Measurements from ENCODE around the gene HNRNPLL. TPM values are rescaled to one million over a fixed set of nuclear protein-coding genes. Genes with fewer than 3 reads are reported as not detected.

HNRNPLL gene
- total RNA-seq, 2 donors from 2014 or later = 60.1 to 64.7 TPM

DNA sequence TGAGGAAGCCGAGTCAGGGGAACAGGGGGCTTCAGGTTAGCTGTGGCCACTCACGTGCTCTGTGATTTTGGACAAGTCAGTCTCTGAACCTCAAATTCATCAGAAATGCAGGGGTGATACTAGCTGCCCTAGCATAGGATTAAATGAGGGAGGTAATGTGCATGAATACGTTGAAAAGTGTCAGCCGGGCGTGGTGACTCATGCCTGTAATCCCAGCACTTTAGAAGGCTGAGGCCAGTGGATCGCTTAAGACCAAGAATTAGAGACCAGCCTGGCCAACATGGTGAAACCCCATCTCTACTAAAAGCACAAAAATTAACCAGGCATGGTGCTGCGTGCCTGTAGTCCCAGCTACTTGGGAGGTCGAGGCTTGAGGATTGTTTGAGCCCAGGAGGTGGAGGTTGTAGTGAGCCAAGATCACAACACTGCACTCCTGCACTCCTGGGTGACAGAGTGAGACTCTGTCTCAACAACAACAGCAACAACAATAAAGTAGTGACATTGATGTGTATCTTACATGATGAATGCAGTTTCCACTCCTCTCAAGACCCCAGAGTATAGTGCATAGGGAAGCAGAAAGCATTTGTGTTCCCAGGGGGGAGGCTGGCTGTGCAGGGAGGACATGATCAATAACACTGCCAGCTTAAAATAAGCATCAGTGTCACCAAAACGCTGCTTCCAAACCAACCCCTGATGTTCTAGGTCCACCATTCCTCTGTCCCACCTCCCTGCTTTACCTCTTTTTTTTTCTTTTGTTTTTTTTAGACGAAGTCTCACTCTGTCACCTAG is 68.8 kb downstream of the HNRNPLL start:
- TF ChIP-seq, protein P1, sequence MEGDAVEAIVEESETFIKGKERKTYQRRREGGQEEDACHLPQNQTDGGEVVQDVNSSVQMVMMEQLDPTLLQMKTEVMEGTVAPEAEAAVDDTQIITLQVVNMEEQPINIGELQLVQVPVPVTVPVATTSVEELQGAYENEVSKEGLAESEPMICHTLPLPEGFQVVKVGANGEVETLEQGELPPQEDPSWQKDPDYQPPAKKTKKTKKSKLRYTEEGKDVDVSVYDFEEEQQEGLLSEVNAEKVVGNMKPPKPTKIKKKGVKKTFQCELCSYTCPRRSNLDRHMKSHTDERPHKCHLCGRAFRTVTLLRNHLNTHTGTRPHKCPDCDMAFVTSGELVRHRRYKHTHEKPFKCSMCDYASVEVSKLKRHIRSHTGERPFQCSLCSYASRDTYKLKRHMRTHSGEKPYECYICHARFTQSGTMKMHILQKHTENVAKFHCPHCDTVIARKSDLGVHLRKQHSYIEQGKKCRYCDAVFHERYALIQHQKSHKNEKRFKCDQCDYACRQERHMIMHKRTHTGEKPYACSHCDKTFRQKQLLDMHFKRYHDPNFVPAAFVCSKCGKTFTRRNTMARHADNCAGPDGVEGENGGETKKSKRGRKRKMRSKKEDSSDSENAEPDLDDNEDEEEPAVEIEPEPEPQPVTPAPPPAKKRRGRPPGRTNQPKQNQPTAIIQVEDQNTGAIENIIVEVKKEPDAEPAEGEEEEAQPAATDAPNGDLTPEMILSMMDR (IDR thresholded peaks at IDR 0.05) = no peak
- no peak overlapping the region for H3K27ac ChIP-seq

DNA sequence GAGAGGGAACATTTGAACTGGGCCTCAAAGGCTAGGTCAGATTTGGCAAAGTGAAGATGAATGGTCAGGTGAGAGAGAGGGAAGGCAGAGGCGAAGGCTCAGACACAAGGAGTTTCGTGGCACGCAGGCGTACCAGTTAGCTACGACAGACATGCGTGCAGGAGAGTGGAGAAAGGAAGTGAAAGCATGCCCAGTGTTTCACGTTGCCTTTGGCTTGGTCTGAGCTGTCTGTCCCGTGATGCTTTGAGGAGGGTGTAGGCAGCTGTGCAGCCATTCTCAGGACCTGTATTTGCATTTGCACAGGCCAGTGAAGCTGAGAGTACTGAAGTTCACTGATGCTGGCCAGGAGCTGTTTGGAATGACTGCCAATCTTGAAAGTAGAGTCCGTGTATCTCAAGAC is 69.5 kb downstream of the HNRNPLL start:
- H3K27me3 ChIP-seq (replicated peaks; ENCODE audit: insufficient read depth) = no peaks in the 10 kb centered on the region
- H3K4me1 ChIP-seq (ENCODE audit: control insufficient read depth in 1 of 2, low read depth in 2 of 2) = peaks cover 0 to 23% of the 10 kb centered on the region in 2 donors
- peak overlapping the region; percentile 20 for H3K4me3 ChIP-seq
- H3K27ac ChIP-seq = peak overlapping the region; percentile 17 to 40
- TF ChIP-seq, protein P1 (IDR thresholded peaks at IDR 0.05) = no peak
- ATAC-seq (ENCODE audit: insufficient number of reproducible peaks, low FRiP score, low read depth) (no peak), DNase-seq (ENCODE audit: low spot score) (no peak)
- no peaks in the 10 kb centered on the region for H3K9me3 ChIP-seq
- H3K36me3 ChIP-seq = no peaks in the 10 kb centered on the region

More for the DNA sequence above, 68.8 kb downstream of the HNRNPLL start:
- no peak overlapping the region for H3K4me3 ChIP-seq
- DNase-seq (ENCODE audit: low spot score) (no peak), ATAC-seq (ENCODE audit: insufficient number of reproducible peaks, low FRiP score, low read depth) (no peak)
- peaks cover 0 to 18% of the 10 kb centered on the region in 2 donors for H3K4me1 ChIP-seq (ENCODE audit: control insufficient read depth in 1 of 2, low read depth in 2 of 2)
- H3K27me3 ChIP-seq (replicated peaks; ENCODE audit: insufficient read depth) = no peaks in the 10 kb centered on the region
- no peaks in the 10 kb centered on the region for H3K9me3 ChIP-seq
- no peaks in the 10 kb centered on the region for H3K36me3 ChIP-seq

DNA sequence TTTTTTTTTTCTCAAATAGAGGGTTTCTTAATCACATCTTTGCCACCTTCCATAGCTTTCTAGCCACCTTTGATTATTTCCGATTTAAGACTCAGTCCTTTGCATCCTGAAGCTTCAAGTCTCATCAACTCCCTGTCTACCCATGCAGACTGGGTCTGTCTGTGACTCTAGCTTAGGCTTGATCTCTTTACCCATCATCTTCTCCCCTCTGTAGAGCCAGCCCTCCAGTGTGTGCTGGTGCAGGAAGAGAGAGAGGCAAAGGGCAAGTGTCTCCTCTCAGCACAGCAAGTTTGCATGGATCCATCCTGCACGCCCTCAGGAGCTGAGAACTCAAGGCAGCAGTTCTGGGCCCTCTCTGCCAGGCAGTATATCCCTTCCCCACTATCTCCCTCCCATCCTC is 70.4 kb downstream of the HNRNPLL start:
- no peaks in the 10 kb centered on the region for H3K9me3 ChIP-seq
- H3K4me3 ChIP-seq = no peak overlapping the region
- TF ChIP-seq, protein P1 (IDR thresholded peaks at IDR 0.05) = no peak
- no peak overlapping the region for H3K27ac ChIP-seq
- no peaks in the 10 kb centered on the region for H3K36me3 ChIP-seq
- DNase-seq (ENCODE audit: low spot score) (no peak), ATAC-seq (ENCODE audit: insufficient number of reproducible peaks, low FRiP score, low read depth) (no peak)
- H3K4me1 ChIP-seq (ENCODE audit: control insufficient read depth in 1 of 2, low read depth in 2 of 2) = peaks cover 0 to 29% of the 10 kb centered on the region in 2 donors
- H3K27me3 ChIP-seq (replicated peaks; ENCODE audit: insufficient read depth) = no peaks in the 10 kb centered on the region

DNA sequence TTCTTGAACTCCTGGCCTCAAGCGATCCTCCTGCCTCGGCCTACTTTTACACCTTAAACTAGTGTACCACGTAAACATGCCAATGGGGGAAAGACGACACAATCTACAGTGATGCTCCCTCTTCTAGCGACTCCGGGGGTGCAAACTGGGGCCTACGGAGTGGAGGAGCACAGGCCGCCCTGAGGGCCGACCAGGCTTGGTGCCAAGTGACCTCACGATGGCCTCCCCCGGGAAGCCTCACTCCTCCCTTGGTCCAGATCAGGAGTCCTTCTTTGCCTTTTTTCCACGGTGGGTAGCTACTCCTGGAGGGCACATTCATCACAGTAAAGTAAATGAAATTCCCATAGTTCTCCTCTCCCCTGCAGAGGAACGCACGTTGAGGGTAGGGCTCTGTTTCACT is 73.5 kb downstream of the HNRNPLL start:
- H3K4me1 ChIP-seq (ENCODE audit: control insufficient read depth in 1 of 2, low read depth in 2 of 2) = peaks cover 4 to 49% of the 10 kb centered on the region in 2 donors
- ATAC-seq (ENCODE audit: insufficient number of reproducible peaks, low FRiP score, low read depth) = no peak

DNA sequence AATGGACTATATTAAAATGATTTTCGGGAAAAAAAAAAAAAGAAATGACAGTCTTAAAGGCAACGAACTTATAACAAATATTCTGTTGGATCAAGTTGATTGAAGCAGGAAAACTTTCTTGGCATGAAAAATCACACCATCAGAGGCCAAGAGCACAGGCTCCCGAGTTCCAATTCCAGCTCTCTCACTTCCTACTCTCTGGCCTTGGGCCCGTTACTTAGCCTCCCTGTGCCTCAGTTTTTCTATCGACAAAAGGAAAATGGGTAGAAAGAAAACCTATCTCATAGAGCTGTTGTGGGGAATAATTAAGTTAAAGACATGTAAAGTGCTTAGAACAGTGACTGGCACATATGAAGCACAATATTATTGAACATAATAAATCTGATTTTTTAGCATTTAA is 74.2 kb downstream of the HNRNPLL start:
- Histone ChIP-seq H3K4me1 (ENCODE audit: control insufficient read depth in 1 of 2, low read depth in 2 of 2) (peaks cover 4 to 54% of the 10 kb centered on the region in 2 donors), H3K9me3 (no peaks in the 10 kb centered on the region), H3K27me3 (replicated peaks; ENCODE audit: insufficient read depth) (no peaks in the 10 kb centered on the region), H3K27ac (peak overlapping the region; percentile 58 to 72), H3K36me3 (no peaks in the 10 kb centered on the region), H3K4me3 (peak overlapping the region; percentile 67)
- no peak for DNase-seq (ENCODE audit: low spot score)
- TF ChIP-seq, protein P1 (IDR thresholded peaks at IDR 0.05) = no peak
- no peak for ATAC-seq (ENCODE audit: insufficient number of reproducible peaks, low FRiP score, low read depth)

More for the DNA sequence above, 73.5 kb downstream of the HNRNPLL start:
- H3K4me3 ChIP-seq = no peak overlapping the region
- no peak overlapping the region for H3K27ac ChIP-seq
- H3K27me3 ChIP-seq (replicated peaks; ENCODE audit: insufficient read depth) = no peaks in the 10 kb centered on the region
- H3K9me3 ChIP-seq = no peaks in the 10 kb centered on the region
- TF ChIP-seq, protein P1 (IDR thresholded peaks at IDR 0.05) = no peak
- DNase-seq (ENCODE audit: low spot score) = no peak
- no peaks in the 10 kb centered on the region for H3K36me3 ChIP-seq

All from thoracic aorta (tissue), 2 donors.